ENCODE results near the gene ZDHHC22. TPM values are rescaled to one million over a fixed set of nuclear protein-coding genes. Genes with fewer than 3 reads are reported as not detected.

The ZDHHC22 gene
- total RNA-seq, 1 experiment from 2014 or later: 0.46 TPM

- H3K27ac ChIP-seq (ENCODE audit: low read length): no peak overlapping the region
- ChIA-PET POLR2A (no interaction called here), CTCF (interaction anchor here (1.1 to 1.9 kb wide), 3 partner anchors 11 to 213 kb away, joined by 4 to 5 read pairs (median 5); no protein-coding TSS in a partner anchor)
- ATAC-seq: no peak
- no peaks in the 10 kb centered on the region for H3K27me3 ChIP-seq (ENCODE audit: control insufficient read depth, insufficient read depth, low read length)
- no peak for DNase-seq (ENCODE audit: low read depth, low spot score)
- in situ Hi-C loops (cut with HindIII; ENCODE audit: low pct_unique_long_range_greater_than_20kb, low sequenced_read_pairs) (no loop called here), intact Hi-C loops (cut with micrococcal nuclease; ENCODE audit: unreplicated experiment) (no loop called here)
- H3K4me1 ChIP-seq (ENCODE audit: control insufficient read depth, insufficient read depth, low read length): no peaks in the 10 kb centered on the region
- no peaks in the 10 kb centered on the region for H3K9me3 ChIP-seq (ENCODE audit: control insufficient read depth, insufficient read depth, low read depth, low read length)
- TF ChIP-seq, protein P1, sequence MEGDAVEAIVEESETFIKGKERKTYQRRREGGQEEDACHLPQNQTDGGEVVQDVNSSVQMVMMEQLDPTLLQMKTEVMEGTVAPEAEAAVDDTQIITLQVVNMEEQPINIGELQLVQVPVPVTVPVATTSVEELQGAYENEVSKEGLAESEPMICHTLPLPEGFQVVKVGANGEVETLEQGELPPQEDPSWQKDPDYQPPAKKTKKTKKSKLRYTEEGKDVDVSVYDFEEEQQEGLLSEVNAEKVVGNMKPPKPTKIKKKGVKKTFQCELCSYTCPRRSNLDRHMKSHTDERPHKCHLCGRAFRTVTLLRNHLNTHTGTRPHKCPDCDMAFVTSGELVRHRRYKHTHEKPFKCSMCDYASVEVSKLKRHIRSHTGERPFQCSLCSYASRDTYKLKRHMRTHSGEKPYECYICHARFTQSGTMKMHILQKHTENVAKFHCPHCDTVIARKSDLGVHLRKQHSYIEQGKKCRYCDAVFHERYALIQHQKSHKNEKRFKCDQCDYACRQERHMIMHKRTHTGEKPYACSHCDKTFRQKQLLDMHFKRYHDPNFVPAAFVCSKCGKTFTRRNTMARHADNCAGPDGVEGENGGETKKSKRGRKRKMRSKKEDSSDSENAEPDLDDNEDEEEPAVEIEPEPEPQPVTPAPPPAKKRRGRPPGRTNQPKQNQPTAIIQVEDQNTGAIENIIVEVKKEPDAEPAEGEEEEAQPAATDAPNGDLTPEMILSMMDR (IDR thresholded peaks at IDR 0.05): no peak
- TF ChIP-seq TCF7L2 (IDR thresholded peaks at IDR 0.05; ENCODE audit: low read depth, low read length): no peak
- TF ChIP-seq POLR2AphosphoS5 (IDR thresholded peaks at IDR 0.05; ENCODE audit: low read depth, low read length): no peak
- H3K4me3 ChIP-seq (ENCODE audit: low read depth in 2 of 2, low read length in 2 of 2): no peak overlapping the region
- no TSS peak for BruUV-seq (replicated peaks)
- no peaks in the 10 kb centered on the region for H3K36me3 ChIP-seq (ENCODE audit: control insufficient read depth, insufficient read depth, low read length)
Observed at GRCh38 chr14:77085538-77085937, 56.1 kb downstream of the ZDHHC22 start.

GRCh38 chr14:77084985-77085384, 56.6 kb downstream of the ZDHHC22 start:
- Histone ChIP-seq H3K9me3 (ENCODE audit: control insufficient read depth, insufficient read depth, low read depth, low read length) (no peaks in the 10 kb centered on the region), H3K4me1 (ENCODE audit: control insufficient read depth, insufficient read depth, low read length) (no peaks in the 10 kb centered on the region), H3K27ac (ENCODE audit: low read length) (no peak overlapping the region), H3K27me3 (ENCODE audit: control insufficient read depth, insufficient read depth, low read length) (no peaks in the 10 kb centered on the region), H3K36me3 (ENCODE audit: control insufficient read depth, insufficient read depth, low read length) (no peaks in the 10 kb centered on the region), H3K4me3 (ENCODE audit: low read depth in 2 of 2, low read length in 2 of 2) (no peak overlapping the region)
- ChIA-PET POLR2A (no interaction called here), CTCF (interaction anchor here (1.1 to 1.9 kb wide), 3 partner anchors 11 to 212 kb away, joined by 4 to 5 read pairs (median 5); no protein-coding TSS in a partner anchor)
- no TSS peak for BruUV-seq (replicated peaks)
- in situ Hi-C loops (cut with HindIII; ENCODE audit: low pct_unique_long_range_greater_than_20kb, low sequenced_read_pairs): no loop called here
- DNase-seq (ENCODE audit: low read depth, low spot score) (no peak), ATAC-seq (no peak)
- intact Hi-C loops (cut with micrococcal nuclease; ENCODE audit: unreplicated experiment): no loop called here
- TF ChIP-seq POLR2AphosphoS5 (IDR thresholded peaks at IDR 0.05; ENCODE audit: low read depth, low read length) (no peak), SIN3A (IDR thresholded peaks at IDR 0.05; ENCODE audit: borderline replicate concordance, insufficient read depth, low read depth, low read length) (no peak), TCF7L2 (IDR thresholded peaks at IDR 0.05; ENCODE audit: low read depth, low read length) (no peak)
- TF ChIP-seq, protein P1 (IDR thresholded peaks at IDR 0.05): no peak
- TF ChIP-seq, protein P2, sequence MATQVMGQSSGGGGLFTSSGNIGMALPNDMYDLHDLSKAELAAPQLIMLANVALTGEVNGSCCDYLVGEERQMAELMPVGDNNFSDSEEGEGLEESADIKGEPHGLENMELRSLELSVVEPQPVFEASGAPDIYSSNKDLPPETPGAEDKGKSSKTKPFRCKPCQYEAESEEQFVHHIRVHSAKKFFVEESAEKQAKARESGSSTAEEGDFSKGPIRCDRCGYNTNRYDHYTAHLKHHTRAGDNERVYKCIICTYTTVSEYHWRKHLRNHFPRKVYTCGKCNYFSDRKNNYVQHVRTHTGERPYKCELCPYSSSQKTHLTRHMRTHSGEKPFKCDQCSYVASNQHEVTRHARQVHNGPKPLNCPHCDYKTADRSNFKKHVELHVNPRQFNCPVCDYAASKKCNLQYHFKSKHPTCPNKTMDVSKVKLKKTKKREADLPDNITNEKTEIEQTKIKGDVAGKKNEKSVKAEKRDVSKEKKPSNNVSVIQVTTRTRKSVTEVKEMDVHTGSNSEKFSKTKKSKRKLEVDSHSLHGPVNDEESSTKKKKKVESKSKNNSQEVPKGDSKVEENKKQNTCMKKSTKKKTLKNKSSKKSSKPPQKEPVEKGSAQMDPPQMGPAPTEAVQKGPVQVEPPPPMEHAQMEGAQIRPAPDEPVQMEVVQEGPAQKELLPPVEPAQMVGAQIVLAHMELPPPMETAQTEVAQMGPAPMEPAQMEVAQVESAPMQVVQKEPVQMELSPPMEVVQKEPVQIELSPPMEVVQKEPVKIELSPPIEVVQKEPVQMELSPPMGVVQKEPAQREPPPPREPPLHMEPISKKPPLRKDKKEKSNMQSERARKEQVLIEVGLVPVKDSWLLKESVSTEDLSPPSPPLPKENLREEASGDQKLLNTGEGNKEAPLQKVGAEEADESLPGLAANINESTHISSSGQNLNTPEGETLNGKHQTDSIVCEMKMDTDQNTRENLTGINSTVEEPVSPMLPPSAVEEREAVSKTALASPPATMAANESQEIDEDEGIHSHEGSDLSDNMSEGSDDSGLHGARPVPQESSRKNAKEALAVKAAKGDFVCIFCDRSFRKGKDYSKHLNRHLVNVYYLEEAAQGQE (IDR thresholded peaks at IDR 0.05; ENCODE audit: insufficient read depth in 1 of 2, low read depth in 2 of 2, low read length in 1 of 2): no peak
